Eye (tissue), 1 donor: ENCODE data around the gene AKT2.

Experiments
- DNase-seq: peaks from one replicate; pipeline ENCODE4 v3.0.0-alpha.2; 2015

AKT2 gene

GRCh38 chr19:40249781-40250180 lies 35.4 kb downstream of the AKT2 start:
- DNase-seq: no peak

- no peak for DNase-seq
These were observed 35.9 kb downstream of the AKT2 start for GRCh38 chr19:40249201-40249600.

DNA sequence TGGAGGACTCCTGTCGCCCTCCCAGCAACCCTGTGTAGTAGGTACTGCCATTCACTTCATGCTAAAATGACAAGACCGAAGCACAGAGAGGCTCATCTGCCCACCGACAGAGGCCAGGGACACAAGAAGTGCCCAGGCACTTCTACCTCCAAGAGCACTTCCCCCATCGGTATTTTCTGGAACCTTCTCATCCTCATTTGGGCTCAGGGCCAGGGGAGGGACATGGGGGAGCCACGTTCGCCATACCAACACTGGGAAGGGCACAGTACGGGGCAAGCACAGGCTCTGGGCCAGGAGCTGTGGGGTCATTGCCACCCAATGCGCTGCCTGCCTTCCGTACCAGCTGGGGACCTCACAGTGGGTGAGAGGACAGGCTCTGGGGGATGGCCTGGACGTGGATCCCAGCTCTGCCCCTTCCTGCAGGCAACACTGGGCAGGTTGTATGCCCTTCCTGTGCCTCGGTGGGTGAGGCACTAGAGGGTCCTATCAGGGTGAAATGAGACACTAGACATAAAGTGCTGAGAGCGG lies 37.3 kb downstream of the AKT2 start:
- DNase-seq: no peak

GRCh38 chr19:40247178-40247577 lies 38.0 kb downstream of the AKT2 start:
- no peak for DNase-seq

DNA sequence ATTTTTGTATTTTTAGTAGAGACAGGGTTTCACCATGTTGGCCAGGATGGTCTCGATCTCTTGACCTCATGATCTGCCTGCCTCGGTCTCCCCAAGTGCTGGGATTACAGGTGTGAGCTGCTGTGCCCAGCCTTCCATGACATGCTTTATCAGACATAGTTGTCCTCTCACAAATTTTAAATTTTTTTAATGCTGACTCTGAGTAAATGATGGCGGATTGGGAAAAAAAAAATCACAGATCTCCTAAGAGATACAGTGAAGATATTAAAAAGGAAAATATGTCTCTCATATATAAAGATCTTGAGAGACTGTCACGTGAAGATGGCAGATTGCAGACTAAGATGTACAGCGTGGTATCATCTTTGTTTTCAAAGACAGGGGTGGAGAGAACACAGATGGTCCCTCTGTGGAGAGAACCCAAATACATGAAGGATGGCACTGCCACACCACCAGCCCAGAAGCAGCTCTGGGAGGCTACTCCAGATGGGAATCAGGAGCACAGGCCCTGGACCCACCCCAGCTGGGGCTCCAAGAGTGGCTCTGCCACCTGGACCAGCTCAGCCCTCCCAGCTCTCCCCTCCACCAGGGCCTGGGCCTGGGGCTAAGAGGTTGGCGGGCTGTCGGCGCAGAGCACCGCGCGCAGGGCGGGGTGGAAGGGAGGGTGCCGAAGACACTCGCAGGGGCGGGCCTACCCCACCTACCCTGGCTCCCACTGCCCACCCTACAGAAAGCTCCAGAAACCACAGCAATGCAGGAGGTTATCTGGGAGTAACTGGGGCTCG lies 38.7 kb downstream of the AKT2 start:
- no peak for DNase-seq

GRCh38 chr19:40245506-40246128 lies 39.5 kb downstream of the AKT2 start:
- DNase-seq: no peak

DNA sequence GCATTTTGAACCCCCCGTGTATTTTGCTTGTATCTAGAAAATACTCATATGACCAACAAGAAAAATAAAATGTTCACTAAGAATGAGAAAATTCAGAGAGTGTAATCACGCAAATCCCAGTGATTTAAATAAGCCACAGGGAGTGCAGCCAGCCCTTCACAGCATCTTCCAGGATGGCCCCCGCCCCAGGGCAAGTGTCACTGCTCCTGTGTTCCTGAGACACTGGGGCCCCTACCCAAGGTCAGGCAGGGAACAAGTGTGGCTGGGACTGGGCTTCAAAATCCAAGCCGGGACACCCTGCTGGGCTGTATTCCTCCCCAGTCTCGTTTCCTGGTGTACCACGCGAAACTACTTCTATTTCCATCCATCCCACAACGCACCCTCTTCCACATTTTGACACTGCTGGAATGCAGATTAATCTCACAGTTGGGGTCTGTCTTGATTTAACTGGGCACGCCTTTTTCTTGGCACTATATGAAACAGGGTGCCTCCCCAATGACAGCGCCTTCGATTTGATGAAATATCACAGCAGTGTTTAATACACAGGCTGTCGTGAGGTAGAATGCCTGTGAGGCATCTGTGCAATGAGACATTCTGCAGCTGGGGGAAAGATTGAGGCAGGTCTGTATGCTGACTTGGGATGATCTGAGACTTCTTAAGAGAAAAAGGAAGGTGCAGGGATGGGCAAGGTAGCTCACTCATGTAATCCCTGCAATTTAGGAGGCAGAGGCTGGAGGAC lies 40.4 kb downstream of the AKT2 start:
- DNase-seq: no peak

GRCh38 chr19:40243181-40243580 lies 42.0 kb downstream of the AKT2 start:
- DNase-seq: no peak

- no peak for DNase-seq
These were observed 42.7 kb downstream of the AKT2 start for GRCh38 chr19:40242480-40242879.

GRCh38 chr19:40241809-40242384 lies 43.2 kb downstream of the AKT2 start:
- no peak for DNase-seq

GRCh38 chr19:40241125-40241808 lies 43.9 kb downstream of the AKT2 start:
- no peak for DNase-seq

- no peak for DNase-seq
These were observed 44.8 kb downstream of the AKT2 start for GRCh38 chr19:40240332-40240731.

DNA sequence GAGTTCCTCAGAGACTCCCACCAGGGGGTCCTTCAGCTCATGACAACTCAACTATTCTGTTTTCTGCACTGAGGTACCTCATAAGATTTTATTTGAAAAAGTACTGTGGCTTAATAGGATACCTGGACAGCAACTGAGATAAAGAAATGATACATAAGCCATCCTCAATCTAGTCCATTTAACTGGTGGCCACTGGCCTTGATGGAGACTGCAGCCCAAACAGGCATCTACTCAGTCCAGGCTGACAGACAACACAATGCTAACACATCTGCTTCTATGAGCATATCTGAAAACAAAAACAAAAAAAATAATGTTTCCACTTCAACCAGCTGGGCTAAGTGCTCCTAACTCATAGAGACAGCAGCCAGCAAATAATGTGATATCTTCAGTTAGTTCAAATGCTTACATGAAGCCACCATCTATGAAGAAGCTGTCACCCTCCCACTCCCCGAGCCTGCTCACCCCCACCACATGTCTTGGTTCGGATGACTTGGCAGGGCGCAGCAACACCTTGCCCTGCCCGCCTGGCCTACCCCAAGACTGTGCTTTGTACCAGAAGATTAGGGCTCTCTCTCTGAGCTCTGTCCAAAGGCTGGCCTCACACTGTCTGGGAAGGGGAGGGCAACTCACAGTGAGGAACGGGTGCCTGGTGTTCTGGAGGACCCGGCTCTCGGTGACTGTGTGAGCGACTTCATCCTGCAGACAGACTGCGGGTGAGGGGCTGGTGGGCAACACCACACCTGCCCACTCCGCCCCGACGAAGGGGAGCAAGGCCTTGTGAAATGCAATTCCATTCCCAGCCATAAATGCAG lies 45.5 kb downstream of the AKT2 start:
- no peak for DNase-seq

- no peak for DNase-seq
These were observed 46.4 kb downstream of the AKT2 start for GRCh38 chr19:40238775-40239174.

DNA sequence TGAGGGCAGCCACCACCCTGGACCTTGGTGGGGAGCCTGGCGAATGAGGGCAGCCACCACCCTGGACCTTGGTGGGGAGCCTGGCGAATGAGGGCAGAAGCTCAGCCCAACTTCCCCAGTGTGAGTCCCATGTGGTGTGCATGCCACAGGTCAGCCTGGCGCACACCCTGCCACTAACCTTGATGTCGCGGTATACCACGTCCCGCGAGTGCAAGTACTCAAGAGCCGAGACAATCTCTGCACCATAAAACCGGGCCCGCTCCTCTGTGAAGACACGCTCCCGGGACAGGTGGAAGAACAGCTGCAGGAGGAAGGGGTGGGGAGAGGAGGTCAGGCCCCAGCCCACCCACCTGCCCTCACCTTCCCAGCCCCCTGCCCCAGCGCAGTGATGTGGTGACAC lies 47.4 kb downstream of the AKT2 start:
- no peak for DNase-seq

GRCh38 chr19:40236366-40236765 lies 48.8 kb downstream of the AKT2 start:
- DNase-seq: no peak

DNA sequence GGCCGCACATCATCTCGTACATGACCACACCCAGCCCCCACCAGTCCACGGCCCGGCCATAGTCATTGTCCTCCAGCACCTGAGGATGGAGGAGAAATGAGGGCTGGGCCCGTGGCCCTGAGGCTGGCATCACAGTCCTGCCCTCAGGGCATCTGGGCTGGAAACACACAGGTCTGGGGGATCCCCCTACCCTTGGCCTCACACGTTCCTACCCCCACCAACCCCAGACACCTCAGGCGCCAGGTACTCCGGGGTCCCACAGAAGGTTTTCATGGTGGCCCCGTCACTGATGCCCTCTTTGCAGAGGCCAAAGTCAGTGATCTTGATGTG lies 49.2 kb downstream of the AKT2 start:
- no peak for DNase-seq

GRCh38 chr19:40235238-40236025 lies 49.7 kb downstream of the AKT2 start:
- DNase-seq: no peak

- no peak for DNase-seq
These were observed 50.5 kb downstream of the AKT2 start for GRCh38 chr19:40234429-40235237.

DNA sequence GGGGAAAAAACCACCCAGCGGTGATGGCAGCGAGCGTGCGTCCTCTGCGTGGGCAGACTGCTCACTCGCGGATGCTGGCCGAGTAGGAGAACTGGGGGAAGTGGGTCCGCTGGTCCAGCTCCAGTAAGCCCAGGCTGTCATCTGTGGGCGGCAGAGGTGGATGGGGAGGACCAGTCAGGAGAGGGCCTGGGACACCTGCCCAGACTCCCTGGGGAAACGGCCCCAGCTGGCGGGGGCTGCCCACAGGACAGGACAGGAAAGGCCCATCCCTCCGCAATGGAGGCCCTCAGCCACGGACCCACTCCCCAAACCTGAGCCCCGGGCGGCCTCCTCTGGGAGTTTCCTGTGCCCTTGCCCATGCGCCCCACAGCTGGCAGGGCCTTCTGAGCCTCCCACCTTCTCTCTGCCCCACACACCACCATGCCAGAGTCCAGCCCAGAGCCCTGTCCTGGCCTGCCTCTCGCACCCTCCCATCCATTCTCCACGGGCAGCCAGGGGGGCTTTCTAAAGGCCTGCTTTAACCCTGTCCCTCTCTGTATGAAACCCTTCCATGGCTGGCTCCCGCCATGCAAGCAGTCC lies 51.2 kb downstream of the AKT2 start:
- no peak for DNase-seq
